Left lobe of liver (tissue), 2 donors: Measurements from ENCODE around the gene DEPDC1. TPM values are rescaled to one million over a fixed set of nuclear protein-coding genes. Genes with fewer than 3 reads are reported as not detected.
"Not testable (repeated sequence)": the region's sequence is repeated elsewhere in the genome, so short reads cannot be mapped to it uniquely, and the experiment has no call there.

Source experiments
- ATAC-seq: fragments of 200-7000 bp; cut with Tn5 transposase; one replicate; pipeline ENCODE4 v1.9.1; 2020; ENCODE audit warnings: mild to moderate bottlenecking, moderate library complexity
- DNase-seq: peaks from one replicate; pipeline ENCODE4 v3.0.0-alpha.2; 2020; ENCODE audit warnings: low spot score
- total RNA-seq: library from RNA; stranded (reverse); gene quantifications from one replicate; pipeline ENCODE4 v1.2.1, GENCODE V29; 2021
- donor health status: DM: no; HTN: no; CAD: no; lungs with moderate emphysema.
- donor health status: DM: no; HTN: yes; CAD: no.

The DEPDC1 gene
- total RNA-seq, 1 donor from 2014 or later = 0.25 TPM

GRCh38 chr1:68479501-68479900, 17.4 kb downstream of the DEPDC1 start:
- ATAC-seq (no peak), DNase-seq (no peak)

GRCh38 chr1:68478662-68479061, 18.2 kb downstream of the DEPDC1 start:
- no peak for DNase-seq
- no peak for ATAC-seq

- ATAC-seq, DNase-seq: not testable (repeated sequence)
These were observed 20.3 kb downstream of the DEPDC1 start for GRCh38 chr1:68476626-68477025.

GRCh38 chr1:68473060-68473459, 23.8 kb downstream of the DEPDC1 start:
- DNase-seq (no peak), ATAC-seq (no peak)

DNA sequence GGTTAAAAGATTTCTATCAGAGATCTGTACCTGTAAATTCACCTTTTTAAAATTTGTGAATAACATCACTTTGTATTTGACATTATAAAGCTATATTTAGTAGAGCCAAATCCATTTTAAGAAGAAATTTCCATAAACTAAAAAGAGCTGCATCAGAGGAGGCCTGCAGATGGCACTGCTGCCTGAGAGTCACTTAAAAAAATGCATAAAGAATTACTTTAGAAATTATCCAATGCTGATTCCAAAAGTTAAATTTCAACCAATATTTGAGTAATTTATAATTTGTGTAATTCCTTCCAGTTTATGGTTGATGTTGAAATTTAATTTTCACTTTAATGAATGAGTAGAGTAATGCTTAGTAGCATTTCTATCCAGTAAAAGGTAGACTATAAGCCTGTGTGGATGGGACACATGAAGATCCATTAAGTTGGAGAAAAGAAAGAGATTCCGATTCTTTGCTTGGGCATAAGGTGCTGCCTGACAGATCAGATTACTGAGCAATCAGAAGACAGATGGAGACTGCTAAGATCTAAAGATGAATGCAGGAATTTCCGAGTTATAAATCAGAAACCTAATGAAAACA, 26.4 kb downstream of the DEPDC1 start:
- ATAC-seq (peak; percentile 39), DNase-seq (no peak)

DNA sequence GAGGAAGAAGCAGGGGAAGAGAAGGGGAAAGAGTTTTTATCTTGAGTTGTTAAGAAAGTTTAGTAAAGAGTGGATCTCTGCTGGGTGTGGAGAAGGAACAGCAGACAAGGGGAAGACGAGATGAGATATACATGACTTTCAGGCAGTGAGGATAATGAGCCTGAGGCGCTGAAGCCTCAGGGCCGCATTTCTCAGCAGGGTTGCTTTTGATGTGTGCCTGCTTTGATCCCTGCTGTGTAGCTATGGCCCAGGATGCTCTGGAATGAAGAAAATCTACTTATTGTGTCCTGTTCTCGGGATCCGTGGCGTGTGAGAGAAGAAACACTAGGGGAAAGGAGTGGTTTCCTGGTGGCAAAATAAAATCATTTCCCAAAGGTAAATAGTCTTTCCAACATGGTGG, 32.0 kb downstream of the DEPDC1 start:
- DNase-seq (no peak), ATAC-seq (no peak)

GRCh38 chr1:68460935-68461334, 35.9 kb downstream of the DEPDC1 start:
- no peak for ATAC-seq

GRCh38 chr1:68459796-68460195, 37.1 kb downstream of the DEPDC1 start:
- DNase-seq (no peak), ATAC-seq (no peak)

More at GRCh38 chr1:68460935-68461334, 35.9 kb downstream of the DEPDC1 start:
- DNase-seq = no peak

DNA sequence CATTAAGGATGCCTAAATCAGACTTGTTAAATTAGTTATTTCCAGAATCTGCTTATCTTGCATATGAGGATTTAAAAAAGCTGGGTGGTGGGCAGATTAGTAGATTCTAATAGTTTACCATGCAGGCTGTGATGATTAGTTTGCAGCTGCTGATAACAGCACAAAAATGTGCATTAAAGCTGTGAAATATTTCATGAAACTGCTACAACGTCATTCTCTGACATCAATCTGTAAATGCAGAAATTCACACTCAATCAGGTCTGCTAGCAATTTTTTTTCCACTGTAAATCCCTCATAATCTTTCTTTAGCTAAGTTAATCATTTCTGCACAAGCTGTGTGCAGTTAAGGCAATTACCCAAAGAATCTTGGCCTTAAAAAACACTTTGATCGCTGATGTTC, 37.8 kb downstream of the DEPDC1 start:
- DNase-seq = no peak
- ATAC-seq = no peak

GRCh38 chr1:68456202-68456601, 40.7 kb downstream of the DEPDC1 start:
- ATAC-seq = no peak

DNA sequence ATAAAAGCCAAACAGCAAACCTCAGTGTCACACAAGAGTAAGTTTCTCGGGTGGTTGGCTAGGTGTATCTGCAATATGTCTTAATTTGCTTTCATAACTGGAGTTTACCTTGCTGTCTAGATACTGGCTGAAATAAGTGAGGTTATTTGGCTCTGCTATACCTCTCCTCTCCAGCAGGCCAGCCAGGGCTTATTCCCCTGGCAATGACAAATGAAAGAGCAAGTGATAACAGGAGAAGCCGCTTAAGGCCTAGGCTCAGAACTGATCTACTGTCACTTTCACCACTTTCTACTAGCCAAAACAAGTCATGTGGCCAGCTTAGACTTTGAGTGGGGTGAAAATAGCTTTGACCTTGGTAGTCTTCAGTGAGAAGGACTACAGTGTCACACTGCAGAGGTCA, 42.3 kb downstream of the DEPDC1 start:
- ATAC-seq (no peak), DNase-seq (no peak)

More at GRCh38 chr1:68456202-68456601, 40.7 kb downstream of the DEPDC1 start:
- DNase-seq = no peak

- DNase-seq (no peak), ATAC-seq (no peak)
These were observed 43.7 kb downstream of the DEPDC1 start for GRCh38 chr1:68453060-68453670.

DNA sequence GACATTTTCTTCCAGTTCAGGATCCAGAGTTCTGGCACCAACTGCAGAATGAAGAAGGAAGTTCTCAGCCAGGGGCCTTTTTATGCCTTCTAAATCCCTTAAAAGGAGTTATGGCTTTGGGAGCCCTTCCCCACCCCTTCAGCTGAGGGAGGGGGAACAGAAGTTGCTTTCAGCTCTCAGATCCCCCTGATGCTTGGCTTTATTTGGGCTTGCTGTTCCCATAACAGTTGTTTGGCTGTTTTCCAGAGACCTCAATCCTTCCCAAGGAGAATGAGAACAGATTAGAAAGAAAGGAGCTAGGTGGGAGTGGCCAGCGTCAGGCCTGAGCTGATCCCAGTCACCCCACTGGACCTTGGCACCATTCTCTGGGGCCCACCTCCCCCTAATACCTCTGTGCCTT, 47.0 kb downstream of the DEPDC1 start, which contains the start of gene RPE65:
RPE65 (minus strand) TSS at position 54 of the 400 bp plus-strand sequence; CDS start at position 5, 49 bp downstream.
- ATAC-seq (no peak), DNase-seq (no peak)

DNA sequence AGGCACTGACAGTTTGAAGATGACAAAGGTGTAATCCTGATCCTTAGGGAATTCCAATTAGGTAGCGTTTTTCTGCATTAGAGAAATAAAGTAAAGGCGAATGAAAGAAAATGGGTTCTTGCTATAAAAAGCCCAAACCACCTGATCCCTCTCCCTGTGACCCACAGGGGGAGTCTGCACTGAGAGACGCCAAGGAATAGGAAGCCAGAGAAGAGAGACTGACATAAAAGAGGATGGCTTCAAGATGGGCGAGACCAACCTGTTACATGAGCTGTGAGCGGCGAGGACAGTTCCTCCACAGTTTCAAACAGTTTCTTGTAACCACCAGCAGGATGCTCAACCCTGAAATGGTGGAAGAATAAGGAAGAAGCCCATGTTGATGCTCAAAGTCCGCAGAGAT, 48.5 kb downstream of the DEPDC1 start:
- ATAC-seq (no peak), DNase-seq (no peak)

- no peak for ATAC-seq
- DNase-seq = no peak
These were observed 51.2 kb downstream of the DEPDC1 start for GRCh38 chr1:68445709-68446108.

DNA sequence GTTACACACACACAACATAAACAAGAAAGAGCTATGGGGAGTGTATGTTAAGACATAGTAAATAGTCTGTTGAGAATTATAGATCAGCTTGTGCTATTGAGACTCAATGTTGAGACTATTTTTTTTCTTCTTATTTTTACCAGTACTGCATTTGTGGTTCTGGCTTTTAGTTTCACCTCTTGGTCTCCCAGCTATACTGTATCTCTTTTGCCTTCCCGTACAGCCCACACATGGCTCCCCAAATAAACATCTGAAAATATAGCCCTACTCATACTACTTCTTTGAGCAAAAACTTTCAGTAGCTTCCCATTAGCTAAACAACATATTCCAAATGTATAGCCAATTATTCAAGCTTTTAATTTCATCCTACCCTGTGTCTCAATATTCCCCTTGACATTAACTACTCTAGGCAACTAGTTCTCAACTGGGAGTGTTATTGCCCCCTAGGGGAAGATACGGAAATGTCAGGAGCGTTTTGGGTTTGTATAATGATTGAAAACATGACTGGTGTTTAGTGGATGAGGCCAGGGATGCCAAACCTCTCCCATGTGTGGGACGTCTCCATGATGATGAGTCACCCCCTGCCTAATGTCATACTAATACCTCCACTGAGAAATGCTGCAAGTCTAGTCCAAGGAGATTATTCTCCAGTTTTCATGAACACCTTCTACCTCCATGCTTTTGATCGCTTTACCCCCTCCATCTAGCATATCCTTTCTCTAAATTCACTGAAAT, 53.9 kb downstream of the DEPDC1 start:
- ATAC-seq (peak; percentile 88), DNase-seq (no peak)

DNA sequence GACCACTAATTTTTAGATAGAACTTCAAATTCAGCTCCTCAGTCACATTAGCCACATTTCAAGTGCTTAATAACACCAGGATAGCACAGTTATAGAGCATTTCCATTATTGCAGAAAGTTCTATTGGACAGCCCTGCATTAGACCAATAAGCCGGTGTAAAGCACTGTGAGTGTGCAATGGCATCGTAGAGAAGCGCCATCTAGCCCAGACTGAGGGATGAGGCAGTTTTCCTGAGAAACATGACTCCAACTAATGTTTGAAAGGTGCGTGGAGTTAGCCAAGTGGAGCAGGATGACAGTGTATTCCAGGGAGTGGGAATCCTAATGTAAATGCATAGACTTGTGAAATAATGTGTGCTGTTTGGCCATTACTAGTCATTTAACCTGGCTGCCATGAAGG, 54.9 kb downstream of the DEPDC1 start:
- DNase-seq (no peak), ATAC-seq (peak; percentile 45)

GRCh38 chr1:68438310-68438709, 58.6 kb downstream of the DEPDC1 start:
- ATAC-seq (no peak), DNase-seq (no peak)

- no peak for ATAC-seq
These were observed 63.5 kb downstream of the DEPDC1 start for GRCh38 chr1:68433395-68433794.

DNA sequence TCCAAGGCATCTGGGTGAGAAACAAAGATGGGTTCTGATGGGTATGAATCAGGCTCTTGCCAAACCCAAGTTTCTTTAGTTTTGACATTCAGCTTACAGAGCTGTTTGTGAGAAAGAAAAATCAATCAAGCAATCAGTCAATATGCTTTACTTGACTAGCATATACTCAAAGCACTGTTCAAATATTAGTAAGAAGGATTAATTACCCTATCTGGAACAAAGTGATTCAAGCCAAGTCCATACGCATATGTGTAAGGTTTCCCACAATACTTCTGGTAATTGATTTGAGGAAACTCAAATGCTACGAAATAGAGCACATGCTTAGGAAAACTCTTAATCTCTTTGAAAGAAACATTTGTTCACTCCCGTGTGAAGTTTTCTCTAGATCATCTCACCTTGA, 65.8 kb downstream of the DEPDC1 start:
- DNase-seq (no peak), ATAC-seq (no peak)

More at GRCh38 chr1:68433395-68433794, 63.5 kb downstream of the DEPDC1 start:
- no peak for DNase-seq

DNA sequence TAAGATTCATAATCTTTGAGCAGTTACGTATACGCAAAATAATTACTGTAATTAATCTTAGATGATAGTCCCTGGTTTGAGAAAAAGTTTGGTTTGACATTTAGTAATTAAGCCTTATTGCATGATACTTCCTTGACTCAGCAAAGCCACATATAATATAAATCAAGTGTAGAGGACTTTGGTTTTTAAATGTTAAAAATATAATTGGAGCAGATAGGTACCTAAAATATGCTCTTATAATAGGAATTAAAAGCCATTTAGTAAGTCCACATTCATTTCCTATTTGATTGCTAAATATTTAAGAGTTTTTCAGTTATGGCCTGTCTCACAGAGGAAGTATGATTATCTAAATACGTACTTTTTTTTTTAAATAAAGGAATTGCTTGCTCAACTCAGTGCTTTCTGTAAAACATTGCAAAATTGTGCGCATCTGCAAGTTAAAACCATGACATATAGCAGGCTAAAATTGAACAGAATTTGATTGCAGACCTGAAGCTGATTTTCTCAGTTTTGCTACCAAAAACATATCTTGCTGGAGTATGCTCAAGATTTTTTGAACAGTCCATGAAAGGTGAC, 67.6 kb downstream of the DEPDC1 start:
- DNase-seq = no peak
- no peak for ATAC-seq

DNA sequence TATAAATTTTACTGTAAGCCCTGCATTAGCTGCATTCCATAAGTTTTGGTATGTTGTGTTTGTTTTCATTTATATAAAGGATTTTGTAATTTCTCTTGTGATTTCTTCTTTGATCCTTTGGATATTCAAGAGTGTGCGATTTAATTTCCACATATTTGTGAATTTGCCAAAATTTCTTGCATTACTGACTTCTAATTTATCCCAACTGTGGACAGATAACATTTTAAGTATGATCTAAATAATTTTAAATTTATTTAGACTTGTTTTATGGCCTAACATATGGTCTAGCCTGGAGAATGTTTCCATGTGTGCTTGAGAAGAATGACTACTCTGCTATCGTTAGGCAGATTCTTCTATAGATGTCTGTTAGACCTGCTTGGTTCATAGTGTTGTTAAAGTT, 70.3 kb downstream of the DEPDC1 start:
- DNase-seq (no peak), ATAC-seq (no peak)
